ENCODE data around the gene SLC2A9.

SLC2A9 gene

GRCh38 chr4:10045481-10045880 is 24.2 kb upstream of the SLC2A9 start:
- no peak for DNase-seq (ENCODE audit: low spot score)

- DNase-seq (ENCODE audit: low spot score): no peak
These were observed 19.7 kb upstream of the SLC2A9 start for GRCh38 chr4:10041036-10041435.

GRCh38 chr4:10040049-10040892 is 19.0 kb upstream of the SLC2A9 start:
- DNase-seq (ENCODE audit: low spot score): no peak

- DNase-seq (ENCODE audit: low spot score): no peak
These were observed 15.6 kb upstream of the SLC2A9 start for GRCh38 chr4:10036807-10037342.

- no peak for DNase-seq (ENCODE audit: low spot score)
These were observed 13.8 kb upstream of the SLC2A9 start for GRCh38 chr4:10035130-10035529.

GRCh38 chr4:10034612-10035104 is 13.4 kb upstream of the SLC2A9 start:
- DNase-seq (ENCODE audit: low spot score): no peak

- no peak for DNase-seq (ENCODE audit: low spot score)
These were observed 12.8 kb upstream of the SLC2A9 start for GRCh38 chr4:10034136-10034535.

- DNase-seq (ENCODE audit: low spot score): no peak
These were observed 12.0 kb upstream of the SLC2A9 start for GRCh38 chr4:10033191-10033881.

GRCh38 chr4:10032625-10033024 is 11.3 kb upstream of the SLC2A9 start:
- no peak for DNase-seq (ENCODE audit: low spot score)

GRCh38 chr4:10031668-10032590 is 10.6 kb upstream of the SLC2A9 start:
- no peak for DNase-seq (ENCODE audit: low spot score)

GRCh38 chr4:10030972-10031667 is 9.8 kb upstream of the SLC2A9 start:
- no peak for DNase-seq (ENCODE audit: low spot score)

- no peak for DNase-seq (ENCODE audit: low spot score)
These were observed 8.1 kb upstream of the SLC2A9 start for GRCh38 chr4:10029403-10029802.

GRCh38 chr4:10028910-10029309 is 7.6 kb upstream of the SLC2A9 start:
- no peak for DNase-seq (ENCODE audit: low spot score)

- DNase-seq (ENCODE audit: low spot score): no peak
These were observed 5.2 kb upstream of the SLC2A9 start for GRCh38 chr4:10026485-10026884.

- DNase-seq (ENCODE audit: low spot score): no peak
These were observed 4.0 kb upstream of the SLC2A9 start for GRCh38 chr4:10025230-10025806.

GRCh38 chr4:10024303-10024702 is 3.0 kb upstream of the SLC2A9 start:
- DNase-seq (ENCODE audit: low spot score): no peak

GRCh38 chr4:10023806-10024205 is 2.5 kb upstream of the SLC2A9 start:
- DNase-seq (ENCODE audit: low spot score): no peak

- DNase-seq (ENCODE audit: low spot score): no peak
These were observed 1.7 kb upstream of the SLC2A9 start for GRCh38 chr4:10023050-10023419.

GRCh38 chr4:10022346-10023049 is 1.2 kb upstream of the SLC2A9 start:
- no peak for DNase-seq (ENCODE audit: low spot score)

GRCh38 chr4:10021653-10022023 is 341 bp upstream of the SLC2A9 start:
- no peak for DNase-seq (ENCODE audit: low spot score)
